AG08395 (cell line): Measurements from ENCODE around the gene SHISA7.
"Not testable (repeated sequence)": the region's sequence is repeated elsewhere in the genome, so short reads cannot be mapped to it uniquely, and the experiment has no call there.

ENCODE experiments used
- DNase-seq: peaks from one replicate; pipeline ENCODE4 v3.0.0; 2012; ENCODE audit warnings: mixed read lengths, low spot score

SHISA7 gene

DNA sequence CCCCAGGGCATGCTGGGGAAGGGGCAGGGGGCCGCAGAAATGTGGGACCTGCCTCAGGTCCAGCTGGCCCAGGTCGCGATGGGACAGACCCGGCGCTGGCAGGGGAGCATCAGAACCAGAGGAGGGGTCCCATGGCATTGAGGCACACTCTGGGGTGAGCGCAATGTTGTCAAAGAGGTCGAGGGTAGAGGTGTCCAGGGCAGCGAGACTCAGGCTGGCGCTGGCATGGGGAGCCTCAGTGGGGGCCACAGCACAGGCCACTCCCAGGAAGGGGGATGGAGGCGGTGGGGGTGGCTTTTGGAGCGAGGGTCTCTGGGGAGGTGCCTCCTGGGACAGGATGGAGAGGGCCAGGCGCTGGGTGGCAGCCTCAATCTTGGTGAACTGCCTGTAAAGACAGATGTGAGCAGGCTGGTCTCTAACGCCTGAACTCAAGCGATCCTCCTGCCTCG lies 20.5 kb upstream of the SHISA7 start:
- DNase-seq = no peak

DNA sequence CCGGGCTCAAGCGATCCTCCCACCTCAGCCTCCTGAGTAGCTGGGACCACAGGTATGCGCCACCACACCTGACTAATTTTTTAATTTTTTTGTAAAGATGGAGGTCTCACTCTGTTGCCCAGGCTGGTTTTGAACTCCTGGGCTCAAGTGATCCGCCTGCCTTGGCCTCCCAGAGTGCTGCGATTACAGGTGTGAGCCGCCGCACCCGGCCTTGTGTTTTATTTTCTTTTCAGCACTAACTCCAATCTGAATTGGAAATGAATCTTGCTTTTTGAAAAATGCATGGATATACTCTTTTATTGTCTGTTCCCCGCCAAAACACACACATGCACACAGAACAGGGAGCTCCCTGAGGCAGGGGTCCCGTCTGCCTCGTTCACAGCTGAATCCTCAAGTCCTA lies 19.6 kb upstream of the SHISA7 start:
- no peak for DNase-seq

DNA sequence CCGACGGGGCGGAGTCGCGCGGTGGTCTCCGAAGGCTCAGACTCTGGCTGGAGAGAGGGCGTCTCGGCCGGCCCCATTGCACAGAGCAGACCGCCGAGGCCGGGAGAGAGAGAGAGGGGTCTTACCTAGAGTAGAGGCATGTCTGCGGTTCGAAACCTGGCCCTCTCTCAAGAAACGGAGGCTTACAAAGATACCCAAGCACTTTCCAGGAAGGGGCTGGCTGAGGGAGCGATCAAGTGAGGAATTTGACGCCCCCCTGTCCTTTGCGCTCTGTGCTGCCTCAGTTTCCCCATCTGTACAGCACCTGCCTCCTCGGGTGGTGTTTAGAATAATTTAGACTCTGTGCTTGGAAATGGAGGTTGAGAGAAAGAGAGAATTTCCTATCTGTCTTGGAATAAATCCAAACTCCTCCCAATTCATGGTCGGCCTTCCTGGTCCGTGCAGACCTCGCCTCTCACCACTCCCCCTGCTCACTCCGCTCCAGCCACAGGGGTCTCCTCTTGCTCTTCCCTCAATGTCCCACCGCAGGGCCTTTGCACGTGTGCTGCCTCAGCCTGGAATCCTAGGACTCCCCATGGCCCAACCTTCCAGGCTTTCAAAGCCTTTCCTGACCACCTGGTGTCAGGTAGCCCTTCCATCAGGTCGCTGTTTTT lies 19.0 kb upstream of the SHISA7 start:
- peak; percentile 45 for DNase-seq

DNA sequence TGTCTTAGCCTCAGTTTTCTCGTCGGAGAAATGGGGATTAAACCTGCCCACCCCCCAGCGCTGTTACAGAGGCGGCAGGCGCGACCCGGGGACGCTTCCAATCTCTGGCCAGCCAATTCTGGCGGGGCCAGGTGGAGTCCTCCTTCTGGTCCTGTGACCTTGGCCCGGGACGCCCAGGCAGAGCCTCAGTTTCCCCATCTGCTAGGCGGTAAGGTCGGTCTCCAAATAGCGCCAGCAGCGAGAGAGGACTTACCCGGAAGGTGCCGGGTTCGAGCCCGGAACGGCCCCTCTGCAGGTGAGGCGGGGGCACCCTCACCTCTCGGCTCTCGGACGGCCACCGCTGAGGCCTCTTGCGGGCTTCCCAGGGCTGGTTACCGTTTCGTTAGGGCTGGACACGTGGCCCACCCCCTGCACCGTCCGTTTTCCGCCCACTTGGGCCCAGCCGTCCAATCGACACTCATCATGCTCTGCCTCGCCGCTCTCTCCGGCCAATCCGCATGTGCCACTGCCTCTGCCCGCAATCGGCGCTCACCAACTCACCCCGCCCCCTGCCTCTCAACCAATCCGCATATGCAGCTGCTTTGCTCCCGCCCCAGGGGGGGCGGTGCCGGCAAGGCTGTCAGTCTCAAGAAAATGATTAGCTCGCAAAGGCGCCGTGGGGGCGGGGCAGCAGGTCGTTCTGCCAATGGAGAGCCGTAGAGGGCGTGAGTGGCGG lies 18.3 kb upstream of the SHISA7 start, which contains the start of gene ISOC2:
Gene ISOC2, minus strand, starts transcription at position 384 of the 715 bp plus-strand sequence. CDS start 5,156 bp downstream, outside the sequence.
- DNase-seq = peak; percentile 99

DNA sequence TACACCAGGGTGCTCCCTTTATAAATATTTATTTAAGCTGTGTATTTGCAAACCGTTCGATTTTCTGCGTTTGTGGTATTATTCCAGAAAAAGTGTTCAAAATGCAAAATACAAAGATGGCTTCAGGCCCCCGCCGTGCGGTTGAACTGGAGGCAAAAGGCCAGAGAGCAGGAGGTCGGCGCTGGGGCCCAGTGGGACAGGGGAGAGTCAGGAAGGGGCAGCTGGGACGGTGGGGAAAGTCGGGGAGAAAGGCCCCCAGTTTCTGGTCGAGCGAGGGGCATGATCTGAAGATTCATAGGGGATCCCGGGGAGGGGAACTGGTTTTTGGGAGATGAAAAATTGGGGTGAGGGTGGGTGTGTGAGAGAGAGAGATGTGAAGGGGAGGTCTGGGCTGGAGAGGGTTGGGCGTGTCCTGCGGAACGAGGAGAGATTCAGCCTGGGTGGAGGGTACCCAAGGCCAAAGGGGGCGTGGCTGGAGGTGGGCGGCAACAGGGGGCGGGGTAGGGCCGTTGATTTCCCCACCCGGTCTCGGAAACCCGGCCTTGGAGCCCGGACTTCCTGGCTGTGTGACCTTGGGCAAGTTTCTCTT lies 17.7 kb upstream of the SHISA7 start:
- DNase-seq = peak; percentile 91

DNA sequence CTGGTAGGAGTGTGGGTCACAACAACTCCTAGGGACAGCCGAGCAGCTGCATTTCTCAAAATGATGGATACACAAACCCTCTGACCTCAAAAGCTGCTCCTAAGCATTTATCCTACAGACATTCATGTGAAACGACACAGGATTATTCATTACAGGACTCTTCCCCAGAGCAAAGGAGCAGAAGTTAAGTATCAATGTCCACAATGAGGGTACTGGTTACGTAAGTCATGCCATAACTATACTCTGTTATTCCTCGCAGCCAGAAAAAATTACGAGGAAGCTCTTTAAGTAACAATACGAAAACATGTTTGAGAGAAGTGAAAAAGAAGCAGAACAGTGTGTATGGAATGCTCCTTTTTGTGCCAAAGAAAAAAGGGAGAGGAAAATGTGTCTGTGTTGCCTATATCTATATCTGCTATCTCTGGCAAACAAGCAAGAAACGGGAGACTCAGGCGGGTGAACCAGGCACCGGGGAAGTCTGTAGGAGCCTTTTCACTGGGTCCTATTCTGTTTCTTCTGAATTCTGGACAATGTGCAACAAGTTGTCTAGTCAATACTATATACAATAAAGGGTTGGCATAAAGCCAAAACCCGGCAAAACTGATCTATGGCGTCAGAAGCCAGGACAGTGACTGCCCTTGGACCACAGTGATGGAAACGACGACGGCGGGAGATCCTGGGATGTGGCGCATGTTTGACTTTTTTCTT lies 17.0 kb upstream of the SHISA7 start:
- DNase-seq = no peak

DNA sequence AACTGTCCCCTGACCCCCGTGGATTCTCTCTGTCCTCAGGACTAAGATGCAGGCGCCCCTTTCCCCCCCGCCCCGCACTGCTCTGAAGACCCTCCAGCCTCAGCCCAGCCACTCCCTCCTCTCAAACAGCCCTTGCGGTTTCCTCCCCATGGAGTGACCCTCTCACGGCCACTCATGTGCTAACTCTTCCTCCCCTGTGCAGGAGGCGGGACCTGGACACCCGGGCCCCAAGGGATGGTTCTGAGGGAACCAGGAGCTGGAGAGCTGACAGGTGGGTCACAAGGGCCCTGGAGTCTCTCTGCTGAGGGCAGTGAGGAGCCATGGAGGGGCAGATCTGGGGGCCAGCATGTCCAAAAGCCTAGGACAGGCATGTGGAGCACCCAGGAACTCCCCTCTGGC lies 16.4 kb upstream of the SHISA7 start:
- no peak for DNase-seq

DNA sequence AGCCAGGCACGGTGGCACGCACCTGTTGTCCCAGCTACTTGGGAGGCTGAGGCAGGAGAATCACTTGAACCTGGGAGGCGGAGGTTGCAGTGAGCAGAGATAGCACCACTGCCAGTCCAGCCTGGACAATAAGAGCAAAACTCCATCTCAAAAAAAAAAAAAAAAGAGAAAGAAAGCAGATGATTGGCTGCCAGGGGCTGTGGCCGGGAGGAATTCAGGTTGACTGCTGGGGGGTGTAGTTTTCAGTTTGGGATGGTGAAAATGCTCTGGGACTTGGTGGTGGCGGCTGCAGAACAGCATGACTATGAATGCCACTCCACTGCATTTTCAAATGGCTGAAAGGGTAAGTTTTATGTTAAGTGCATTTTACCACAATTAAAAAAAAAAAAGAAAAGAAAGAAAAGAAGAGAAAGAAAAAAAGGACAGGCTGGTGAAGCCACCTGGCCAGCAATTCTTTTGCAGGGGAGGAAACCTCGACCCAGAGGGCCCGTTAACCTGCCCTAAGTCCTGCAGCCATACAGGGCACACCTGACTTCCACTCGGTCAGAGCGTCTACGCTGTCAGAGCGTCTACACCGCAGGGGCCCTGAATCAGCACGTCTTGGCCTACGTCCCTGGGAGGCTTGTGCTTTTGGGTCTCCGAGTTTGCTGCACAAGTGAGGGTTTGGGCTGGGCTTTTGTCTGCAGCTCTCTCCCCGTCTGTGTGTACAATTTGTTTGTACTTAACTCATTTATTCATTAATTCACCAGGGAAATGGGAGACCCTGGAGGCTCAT lies 14.8 kb upstream of the SHISA7 start:
- DNase-seq = no peak

DNA sequence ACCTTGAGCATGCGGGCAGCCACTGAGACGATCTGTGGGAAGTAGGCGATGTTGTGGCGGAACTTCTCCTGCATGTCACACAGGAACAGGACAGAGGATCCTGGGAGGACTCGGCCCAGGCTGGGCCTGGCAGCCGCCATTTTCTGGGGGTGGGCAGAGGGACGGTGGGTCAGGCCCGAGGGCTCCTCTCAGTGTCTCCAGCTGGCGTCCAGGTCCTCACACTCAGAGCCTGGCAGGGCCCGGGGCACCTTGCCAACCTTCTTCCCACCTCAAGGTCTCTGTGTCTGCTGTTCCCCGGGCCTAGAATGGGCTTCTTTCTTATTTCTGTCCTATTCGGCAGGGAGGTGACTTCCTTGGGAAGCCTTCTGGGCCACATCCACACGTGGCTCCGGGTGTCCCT lies 13.2 kb upstream of the SHISA7 start:
- DNase-seq = no peak

DNA sequence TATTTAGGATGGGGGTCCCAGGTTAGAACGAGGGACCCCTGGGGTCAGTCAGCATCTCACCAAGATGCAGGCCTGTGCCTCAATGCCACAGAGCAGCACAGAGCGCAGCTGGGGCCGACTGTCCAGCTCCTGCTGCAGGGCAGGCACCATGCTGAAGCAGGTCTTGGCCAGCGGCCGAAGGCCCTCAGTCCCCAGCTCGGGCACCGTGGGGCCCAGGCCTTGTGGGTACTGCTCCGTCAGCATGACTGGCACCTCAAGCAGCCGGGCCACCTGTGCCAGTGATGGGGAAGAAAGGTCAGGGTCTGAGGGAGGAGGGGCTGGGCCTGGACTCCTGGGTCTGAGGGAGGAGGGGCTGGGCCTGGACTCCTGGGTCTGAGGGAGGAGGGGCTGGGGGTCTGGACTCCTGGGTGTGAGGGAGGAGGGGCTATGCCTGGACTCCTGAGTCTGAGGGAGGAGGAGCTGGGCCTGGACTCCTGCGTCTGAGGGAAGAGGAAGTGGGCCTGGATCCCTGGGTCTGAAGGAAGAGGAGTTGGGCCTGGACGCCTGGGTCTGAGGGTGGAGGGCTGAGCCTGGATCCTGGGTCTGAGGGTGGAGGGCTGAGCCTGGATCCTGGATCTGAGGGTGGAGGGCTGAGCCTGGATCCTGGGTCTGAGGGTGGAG lies 12.6 kb upstream of the SHISA7 start:
- no peak for DNase-seq

DNA sequence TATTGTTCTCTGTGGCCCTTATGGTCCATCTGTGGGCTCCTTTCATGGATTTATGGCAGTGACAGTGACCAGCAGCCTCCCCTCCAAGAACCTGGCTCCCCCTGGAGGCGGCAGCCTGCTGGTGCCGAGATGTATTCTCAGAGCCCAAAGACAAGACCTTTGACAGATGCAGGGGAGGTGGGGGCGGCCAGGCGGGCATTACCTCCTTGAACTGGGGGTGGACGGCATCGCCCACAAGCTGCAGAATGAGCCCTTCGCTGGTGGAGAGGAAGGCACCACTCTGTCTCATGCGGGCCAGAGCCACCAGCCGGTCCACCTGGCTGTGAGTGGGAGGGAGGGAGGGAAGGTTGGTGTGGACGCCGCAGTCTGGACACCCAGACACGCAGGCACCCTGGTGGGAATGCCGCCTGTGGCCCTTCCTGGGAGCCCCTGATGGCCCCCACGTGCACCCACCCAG lies 11.7 kb upstream of the SHISA7 start:
- DNase-seq = peak; percentile 68

DNA sequence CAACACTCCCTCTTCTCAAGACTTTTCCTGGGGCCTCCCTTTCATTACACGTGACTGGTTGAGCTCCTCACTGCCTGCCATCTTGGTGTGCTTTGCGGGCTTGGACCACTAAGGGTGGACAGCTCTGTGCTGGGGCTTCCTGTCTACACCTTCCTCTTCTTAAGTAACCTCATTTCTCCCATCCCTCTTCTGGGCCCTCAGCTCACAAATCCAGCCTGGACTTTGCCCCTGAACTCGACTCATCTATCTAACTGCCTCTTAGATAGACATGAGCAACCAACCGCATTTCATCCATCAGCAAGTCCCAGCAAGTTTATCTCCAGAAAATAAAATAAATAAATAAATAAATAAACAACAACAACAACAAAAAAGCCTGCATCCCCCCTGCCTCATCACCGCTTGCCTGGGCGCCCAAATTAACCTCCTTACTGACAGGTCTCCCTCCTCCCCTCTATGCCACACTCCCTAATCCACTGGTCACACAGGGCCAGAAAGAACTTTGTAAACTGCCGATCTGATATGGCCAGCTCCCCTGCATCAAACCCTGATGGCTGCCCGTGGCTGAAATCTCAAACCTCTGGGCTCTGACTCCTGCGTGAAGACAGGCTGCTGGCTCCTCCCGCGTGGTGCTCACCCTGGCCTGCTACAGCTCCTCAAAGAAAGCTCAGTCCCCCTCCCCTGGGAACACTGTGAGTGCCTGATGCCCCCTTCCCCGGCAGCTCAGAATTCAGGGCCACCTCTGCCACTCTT lies 10.6 kb upstream of the SHISA7 start:
- DNase-seq = no peak

DNA sequence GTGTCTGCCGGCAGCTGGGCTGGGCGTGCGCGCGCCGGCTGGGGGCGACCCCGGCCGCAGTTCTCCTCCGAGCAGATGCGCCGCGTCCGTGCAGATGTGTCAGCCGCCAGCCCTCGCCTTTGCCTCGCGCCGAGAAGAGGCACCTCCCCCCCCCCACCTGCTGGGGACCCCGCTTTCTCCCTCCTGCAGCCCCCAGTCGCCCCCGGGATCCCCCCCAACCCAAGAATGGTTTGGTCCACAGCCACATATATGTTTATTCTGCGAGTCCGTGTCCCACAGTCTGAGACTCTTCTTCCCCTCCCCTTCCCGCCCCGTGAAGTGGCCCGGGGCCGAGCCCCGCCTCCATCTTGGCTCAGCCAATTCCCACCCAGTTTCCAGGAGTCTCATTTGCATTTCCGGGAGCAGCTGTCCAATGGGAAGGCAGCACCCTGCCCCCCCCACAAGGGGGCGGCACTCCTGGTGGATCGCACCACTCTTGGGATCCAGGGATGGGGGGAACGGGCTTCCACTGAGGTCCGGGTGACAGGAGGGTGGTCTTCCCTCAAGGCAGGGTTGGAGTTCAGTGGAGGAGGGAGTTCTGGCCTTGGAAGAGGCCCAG lies 9.7 kb upstream of the SHISA7 start:
- peak; percentile 79 for DNase-seq

DNA sequence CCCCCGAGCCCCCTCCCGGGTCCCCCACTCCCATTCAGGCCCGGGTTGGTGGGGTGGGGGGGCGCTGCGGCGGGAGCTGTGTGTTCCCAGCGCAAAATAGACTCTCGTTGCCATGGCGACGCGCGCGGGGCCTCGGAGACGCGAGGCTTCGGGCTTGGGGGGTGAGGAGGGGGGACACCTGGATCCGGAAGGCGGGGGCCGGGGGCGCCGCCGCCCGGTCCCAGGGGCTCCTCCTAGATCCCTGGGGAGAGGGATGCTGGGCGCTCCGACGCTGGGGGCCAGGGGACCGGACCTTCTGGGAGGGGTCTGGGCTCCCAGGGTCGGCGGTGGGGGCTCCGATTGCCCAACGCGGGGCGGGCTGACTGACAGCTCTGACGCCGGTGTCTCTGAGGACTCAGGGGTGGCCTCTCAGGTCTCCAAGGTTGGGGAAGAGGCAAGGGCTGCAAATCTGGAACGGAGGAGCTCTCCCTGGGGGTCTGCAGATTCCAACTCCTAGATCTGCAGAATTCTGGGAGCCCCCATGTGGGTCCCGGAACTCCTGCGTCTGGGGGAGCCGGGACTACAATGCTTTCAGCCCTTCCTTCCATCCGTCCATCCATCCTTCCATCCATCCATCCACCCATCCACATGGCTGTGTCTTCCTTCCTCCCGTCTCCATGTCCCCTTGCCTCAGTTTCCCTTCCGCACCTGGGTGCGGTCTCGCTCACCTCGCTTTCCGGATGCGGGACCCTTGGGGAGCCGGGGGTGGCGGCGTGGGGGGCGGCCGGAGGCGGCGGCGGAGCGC lies 9.1 kb upstream of the SHISA7 start:
- no peak for DNase-seq

DNA sequence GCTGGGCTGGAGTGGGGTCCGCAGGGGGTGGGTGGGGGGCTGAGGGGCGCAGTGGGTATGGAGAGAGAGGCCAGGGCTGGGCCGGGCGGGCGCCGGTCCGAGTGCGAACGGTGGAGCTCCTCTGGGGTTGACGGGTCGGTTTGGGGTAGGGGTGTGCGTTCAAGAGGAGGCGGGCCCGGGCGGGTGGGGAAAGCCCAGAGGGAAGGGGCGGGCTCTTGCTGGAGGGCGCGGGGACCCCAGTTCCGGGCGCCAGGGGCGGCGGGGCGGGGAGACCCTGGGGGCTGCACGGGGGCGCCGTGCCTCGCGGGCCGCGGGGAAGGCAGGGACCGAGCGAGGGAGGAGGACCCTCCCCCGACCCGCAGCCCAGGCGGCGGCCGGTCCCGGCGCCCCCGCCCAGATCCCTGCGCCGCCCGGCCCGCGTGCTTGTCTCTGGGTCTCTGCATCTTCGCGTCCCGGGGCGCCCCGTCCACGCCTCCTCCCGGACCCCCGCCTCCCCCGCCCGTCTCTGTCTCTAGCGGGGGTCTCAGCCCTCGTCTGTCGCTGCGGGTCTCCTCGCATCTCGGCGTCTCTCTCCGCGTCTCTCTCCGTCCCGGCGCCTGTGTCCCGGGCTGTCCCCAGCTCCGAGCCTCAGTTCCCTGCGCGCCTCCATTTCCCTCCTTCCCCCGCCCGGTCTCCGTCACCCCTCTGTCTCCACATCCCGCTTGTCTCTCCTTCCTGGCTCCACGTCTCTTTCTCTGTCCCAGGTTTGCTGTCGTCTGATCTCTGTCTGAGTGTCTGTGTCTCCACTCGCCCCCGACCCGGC lies 8.3 kb upstream of the SHISA7 start:
- no peak for DNase-seq

DNA sequence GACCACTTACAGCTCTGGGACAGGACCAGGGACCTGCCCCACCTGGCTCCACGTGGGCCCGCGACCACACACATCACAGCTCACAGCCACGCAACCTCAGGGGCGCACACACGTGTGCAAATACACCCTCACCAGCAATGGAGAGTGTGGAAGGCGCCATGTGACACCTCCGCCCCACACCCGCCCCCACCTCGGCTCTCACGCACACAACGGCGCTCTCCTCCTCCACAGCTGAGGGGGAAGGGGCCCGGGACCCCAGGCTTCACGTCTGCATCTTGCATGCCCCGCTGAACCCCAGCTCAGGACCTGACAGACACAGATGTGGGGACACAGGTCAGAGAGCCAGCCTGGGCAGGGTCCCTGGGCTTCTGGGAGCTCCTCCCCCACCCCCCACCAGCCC lies 6.4 kb upstream of the SHISA7 start:
- no peak for DNase-seq

DNA sequence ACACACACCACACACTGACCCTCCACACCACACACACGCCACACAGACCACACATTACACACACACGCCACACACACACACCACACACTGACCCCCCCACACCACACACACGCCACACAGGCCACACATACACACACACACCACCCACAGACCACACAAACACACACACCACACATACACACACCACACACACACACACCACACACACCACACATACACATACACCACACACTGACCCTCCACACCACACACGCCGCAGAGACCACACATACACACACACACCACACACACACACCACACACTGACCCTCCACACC lies 5.0 kb upstream of the SHISA7 start:
- not testable (repeated sequence) for DNase-seq

DNA sequence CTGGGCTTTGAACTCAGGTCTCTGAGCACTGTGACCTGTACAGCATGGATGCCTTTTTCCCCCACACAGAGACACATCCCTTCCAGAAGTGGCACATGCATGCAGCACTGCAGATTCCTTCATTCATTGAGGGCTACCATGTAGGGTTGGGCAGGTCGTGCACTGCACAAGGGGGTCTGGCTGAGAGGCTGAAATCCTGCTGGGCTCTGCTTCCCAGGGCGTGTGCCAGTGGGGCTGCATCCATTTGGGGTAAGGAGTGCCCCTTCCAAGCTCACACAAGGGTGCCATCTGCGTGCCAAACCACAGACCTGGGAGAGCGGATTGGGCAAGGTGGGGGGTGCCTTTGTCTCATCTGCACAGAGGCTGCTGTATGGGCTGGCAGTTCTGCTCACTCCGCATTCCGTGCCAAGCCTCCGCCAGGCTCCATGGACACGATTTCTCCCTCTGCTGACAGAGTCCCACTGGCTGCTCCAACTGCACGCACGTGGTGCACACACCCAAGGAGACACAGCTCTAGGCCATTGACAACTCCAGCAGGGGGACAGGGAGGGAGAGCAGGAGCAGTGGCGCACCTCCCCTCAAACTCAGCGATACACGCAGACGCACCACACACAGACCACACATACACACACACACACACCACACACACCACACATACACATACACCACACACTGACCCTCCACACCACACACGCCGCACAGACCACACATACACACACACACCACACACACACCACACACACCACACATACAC lies 4.5 kb upstream of the SHISA7 start:
- peak; percentile 76 for DNase-seq
